Measurements from ENCODE around the gene CIDEB. TPM values are rescaled to one million over a fixed set of nuclear protein-coding genes. Genes with fewer than 3 reads are reported as not detected.

CIDEB gene
- total RNA-seq, 1 experiment from 2014 or later = 0.22 TPM

- H3K9me2 ChIP-seq (ENCODE audit: insufficient read depth) = no peaks in the 10 kb centered on the region
- H4K20me1 ChIP-seq (ENCODE audit: insufficient read depth) = no peaks in the 10 kb centered on the region
- CTCF ChIA-PET = interaction anchor here (1.2 to 4.7 kb wide), 9 partner anchors 11 to 243 kb away, joined by 3 to 71 read pairs (median 9); partner anchors contain the start of genes CIDEB, DCAF11, KHNYN and MDP1
- RAD21 ChIA-PET (ENCODE audit: low non-redundant PET in 1 of 2, low total read pairs in 2 of 2, uncharacterized antibody in 2 of 2, unreplicated experiment in 2 of 2) = interaction anchor here (0.6 to 1.5 kb wide), 2 partner anchors 23 to 54 kb away, joined by 4 to 7 read pairs; partner anchors contain the start of gene TINF2 (in 1 of the 2)
- peaks cover 17 to 31% of the 10 kb centered on the region in 2 experiments for H3K4me1 ChIP-seq (ENCODE audit: control insufficient read depth in 1 of 2, insufficient read depth in 2 of 2, low read length in 2 of 2)
- BruUV-seq (replicated peaks) = no TSS peak
- TF ChIP-seq, protein P1, sequence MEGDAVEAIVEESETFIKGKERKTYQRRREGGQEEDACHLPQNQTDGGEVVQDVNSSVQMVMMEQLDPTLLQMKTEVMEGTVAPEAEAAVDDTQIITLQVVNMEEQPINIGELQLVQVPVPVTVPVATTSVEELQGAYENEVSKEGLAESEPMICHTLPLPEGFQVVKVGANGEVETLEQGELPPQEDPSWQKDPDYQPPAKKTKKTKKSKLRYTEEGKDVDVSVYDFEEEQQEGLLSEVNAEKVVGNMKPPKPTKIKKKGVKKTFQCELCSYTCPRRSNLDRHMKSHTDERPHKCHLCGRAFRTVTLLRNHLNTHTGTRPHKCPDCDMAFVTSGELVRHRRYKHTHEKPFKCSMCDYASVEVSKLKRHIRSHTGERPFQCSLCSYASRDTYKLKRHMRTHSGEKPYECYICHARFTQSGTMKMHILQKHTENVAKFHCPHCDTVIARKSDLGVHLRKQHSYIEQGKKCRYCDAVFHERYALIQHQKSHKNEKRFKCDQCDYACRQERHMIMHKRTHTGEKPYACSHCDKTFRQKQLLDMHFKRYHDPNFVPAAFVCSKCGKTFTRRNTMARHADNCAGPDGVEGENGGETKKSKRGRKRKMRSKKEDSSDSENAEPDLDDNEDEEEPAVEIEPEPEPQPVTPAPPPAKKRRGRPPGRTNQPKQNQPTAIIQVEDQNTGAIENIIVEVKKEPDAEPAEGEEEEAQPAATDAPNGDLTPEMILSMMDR (IDR thresholded peaks at IDR 0.05 in 2 of 3, conservative IDR thresholded peaks at IDR 0.05 in 1 of 3; ENCODE audit: borderline replicate concordance in 1 of 3, insufficient read depth in 1 of 3, low read depth in 2 of 3, low read length in 2 of 3) = peak; percentile 77 to 89 (median 77)
- TF ChIP-seq EZH2phosphoT487 (IDR thresholded peaks at IDR 0.05; ENCODE audit: borderline replicate concordance) = no peak
- peak; percentile 81 for TF ChIP-seq RAD21 (IDR thresholded peaks at IDR 0.05; ENCODE audit: low read depth)
- TF ChIP-seq POLR2AphosphoS5 (IDR thresholded peaks at IDR 0.05; ENCODE audit: low read depth, low read length) = 0 out of 2 replicates have a peak, but pooled peaks have one; percentile 9
- no peak overlapping the region for H2AFZ ChIP-seq (ENCODE audit: low read depth, low read length, poor library complexity, severe bottlenecking)
- no peak overlapping the region for H3K4me2 ChIP-seq (ENCODE audit: low read length)
- H3K9me3 ChIP-seq (ENCODE audit: control insufficient read depth in 1 of 2, insufficient read depth in 1 of 2, low read depth in 1 of 2, low read length in 2 of 2) = no peaks in the 10 kb centered on the region
- no peak overlapping the region for H3K27ac ChIP-seq (ENCODE audit: low read depth, low read length)
- no peak overlapping the region for H3K9ac ChIP-seq (ENCODE audit: low read length)
- peak; percentile 56 for ATAC-seq
- POLR2A ChIA-PET = interaction anchor here (3.7 kb wide), 1 partner anchor 54 kb away, joined by 30 read pairs; the partner anchor contains the start of gene TINF2
- no peak overlapping the region for H3K4me3 ChIP-seq (replicated peaks in 1 of 2; ENCODE audit: low read depth in 1 of 2, low read length in 2 of 2)
- no peaks in the 10 kb centered on the region for H3K27me3 ChIP-seq (ENCODE audit: insufficient read depth, low read length)
- H3K79me2 ChIP-seq (ENCODE audit: insufficient read depth, low read length) = peaks cover 24% of the 10 kb centered on the region
- peaks cover 16 to 17% of the 10 kb centered on the region in 2 experiments for H3K36me3 ChIP-seq (ENCODE audit: control insufficient read depth in 1 of 2, insufficient read depth in 2 of 2, low read length in 2 of 2)
- DNase-seq (ENCODE audit: low read depth, low spot score) = no peak
- intact Hi-C loops (cut with micrococcal nuclease) = loop anchor here (1.0 to 10.0 kb wide), 6 partner anchors 53 to 312 kb away; partner anchors contain the start of genes DHRS4L2 and MDP1
Observed at GRCh38 chr14:24296341-24297157, 11.2 kb downstream of the CIDEB start.

Measured in HCT116 (cell line).